GM23338 (cell line): Measurements from ENCODE around the gene CNNM2. TPM values are rescaled to one million over a fixed set of nuclear protein-coding genes. Genes with fewer than 3 reads are reported as not detected.

ENCODE experiments used
- ATAC-seq: fragments of 200-7000 bp; cut with Tn5 transposase; 3 replicates; pipeline ENCODE4 v1.9.1; 2020
- DNase-seq: peaks from one replicate; pipeline ENCODE4 v3.0.0-alpha.2; 2015; ENCODE audit warnings: low spot score
- H2AFZ ChIP-seq: fragments of 200-600 bp; sonication (generic); 2 replicates; pipeline ENCODE4 v1.8.0; 2016; ENCODE audit warnings: antibody characterized with exemption, mild to moderate bottlenecking, moderate library complexity
- H3F3A ChIP-seq: fragments of 200-600 bp; sonication (generic); replicated peaks from 2 replicates; pipeline ENCODE4 v1.8.0; 2017; ENCODE audit warnings: antibody characterized with exemption, mixed run types, low read depth
- H3K27ac ChIP-seq: fragments of 200-600 bp; sonication (generic); 2 replicates; pipeline ENCODE4 v1.6.1; 2016; ENCODE audit warnings: low read depth
- H3K27me3 ChIP-seq: fragments of 200-600 bp; sonication (generic); 2 replicates; pipeline ENCODE4 v1.8.0; 2016; ENCODE audit warnings: mild to moderate bottlenecking, mixed run types, moderate library complexity; ENCODE audit not compliant: insufficient read depth
- H3K36me3 ChIP-seq: fragments of 200-600 bp; sonication (generic); 2 replicates; pipeline ENCODE4 v1.8.0; 2016; ENCODE audit warnings: mild to moderate bottlenecking; ENCODE audit not compliant: insufficient read depth
- H3K4me1 ChIP-seq: fragments of 200-600 bp; sonication (generic); 2 replicates; pipeline ENCODE4 v1.8.0; 2016; ENCODE audit warnings: mild to moderate bottlenecking, moderate library complexity; ENCODE audit not compliant: insufficient read depth
- H3K4me2 ChIP-seq: fragments of 200-600 bp; sonication (generic); 2 replicates; pipeline ENCODE4 v1.7.1; 2017; ENCODE audit warnings: mixed run types
- H3K4me3 ChIP-seq: fragments of 200-600 bp; sonication (generic); 2 replicates; pipeline ENCODE4 v1.6.1; 2016; ENCODE audit warnings: mixed run types
- H3K79me2 ChIP-seq: fragments of 200-600 bp; sonication (generic); replicated peaks from 2 replicates; pipeline ENCODE4 v1.8.0; 2017; ENCODE audit warnings: mild to moderate bottlenecking; ENCODE audit not compliant: insufficient read depth
- H3K9me2 ChIP-seq: fragments of 200-600 bp; sonication (generic); 2 replicates; pipeline ENCODE4 v1.8.0; 2017; ENCODE audit not compliant: insufficient read depth
- H4K20me1 ChIP-seq: fragments of 200-600 bp; sonication (generic); replicated peaks from 2 replicates; pipeline ENCODE4 v1.8.0; 2017; ENCODE audit warnings: mild to moderate bottlenecking; ENCODE audit not compliant: insufficient read depth
- H3K27ac Mint-ChIP-seq: 2 replicates; pipeline ENCODE4 v1.8.0; 2020; ENCODE audit warnings: inconsistent platforms, mild to moderate bottlenecking, moderate library complexity, mixed read lengths
- H3K27me3 Mint-ChIP-seq: 3 replicates; pipeline ENCODE4 v1.8.0; 2022; ENCODE audit warnings: low read depth, mild to moderate bottlenecking, moderate library complexity, mixed read lengths, inconsistent platforms; ENCODE audit not compliant: insufficient read depth, poor library complexity
- H3K36me3 Mint-ChIP-seq: 3 replicates; pipeline ENCODE4 v1.8.0; 2021; ENCODE audit warnings: low read depth, mild to moderate bottlenecking, inconsistent platforms, moderate library complexity, mixed read lengths
- H3K4me1 Mint-ChIP-seq: 3 replicates; pipeline ENCODE4 v1.8.0; 2020; ENCODE audit warnings: mild to moderate bottlenecking, inconsistent platforms, mixed read lengths
- H3K4me3 Mint-ChIP-seq: 3 replicates; pipeline ENCODE4 v1.8.0; 2021; ENCODE audit warnings: moderate library complexity, mild to moderate bottlenecking, inconsistent platforms, mixed read lengths
- H3K9me3 Mint-ChIP-seq: 3 replicates; pipeline ENCODE4 v1.8.0; 2020; ENCODE audit warnings: moderate library complexity, mild to moderate bottlenecking, inconsistent platforms, mixed read lengths
- CTCF ChIP-seq, 2 experiments: fragments of 200-600 bp in 1 of 2; sonication (generic) in 1 of 2; conservative IDR thresholded peaks; 2 replicates each; pipeline versions ENCODE4 v1.5.1 to v1.6.1; 2016 to 2017; ENCODE audit warnings: antibody characterized with exemption in 2 of 2, low read depth in 2 of 2, mild to moderate bottlenecking in 2 of 2, moderate library complexity in 1 of 2
- ETS1 ChIP-seq: IDR thresholded peaks from 2 replicates; pipeline ENCODE4 v1.6.1; 2016; ENCODE audit warnings: antibody characterized with exemption
- EZH2 ChIP-seq: fragments of 200-600 bp; sonication (generic); IDR thresholded peaks from one replicate; pipeline ENCODE4 v1.8.0; 2017; ENCODE audit warnings: antibody characterized with exemption, mild to moderate bottlenecking, low read depth; ENCODE audit not compliant: unreplicated experiment
- EZH2phosphoT487 ChIP-seq: fragments of 200-600 bp; sonication (generic); IDR thresholded peaks from one replicate; pipeline ENCODE4 v1.8.1; 2018; ENCODE audit warnings: antibody characterized with exemption; ENCODE audit not compliant: unreplicated experiment
- JUNB ChIP-seq: IDR thresholded peaks from one replicate; pipeline ENCODE4 v1.6.1; 2016; ENCODE audit warnings: antibody characterized with exemption; ENCODE audit not compliant: unreplicated experiment
- NANOG ChIP-seq: IDR thresholded peaks from 2 replicates; pipeline ENCODE4 v1.6.1; 2016; ENCODE audit warnings: antibody characterized with exemption, borderline replicate concordance
- REST ChIP-seq: IDR thresholded peaks from one replicate; pipeline ENCODE4 v1.6.1; 2018; ENCODE audit warnings: antibody characterized with exemption; ENCODE audit not compliant: unreplicated experiment
- ZNF114 ChIP-seq: fragments of 250-450 bp; sonication (Bioruptor Pico); IDR thresholded peaks from 2 replicates; pipeline ENCODE4 v1.5.0; 2020; ENCODE audit warnings: mild to moderate bottlenecking, moderate library complexity
- ZNF331 ChIP-seq: fragments of 250-450 bp; sonication (Bioruptor Pico); IDR thresholded peaks from 2 replicates; pipeline ENCODE4 v1.5.0; 2020; ENCODE audit warnings: low read depth, mild to moderate bottlenecking, moderate library complexity
- polyA plus RNA-seq: library from polyadenylated mRNA; unstranded; fragments of >200 nt; fragmentation: Nextera tagmentation; extraction: Ambion mirVana; gene quantifications from 2 replicates; pipeline ENCODE4 v1.2.1, GENCODE V29; 2016
- total RNA-seq: library from RNA; depleted of rRNA; stranded (reverse); fragments of >200 nt; shearing (Covaris generic); gene quantifications from 2 replicates; pipeline ENCODE4 v1.2.3, GENCODE V29; 2014

CNNM2 gene
- total and polyA plus RNA-seq, 2 experiments from 2014 or later, result 4.5 to 31.3 TPM

- Histone ChIP-seq H3K36me3 (no peaks in the 10 kb centered on the region), H3F3A (no peaks in the 10 kb centered on the region), H3K4me3 (no peak overlapping the region), H4K20me1 (peaks cover 16% of the 10 kb centered on the region), H3K9me2 (no peaks in the 10 kb centered on the region), H3K27ac (no peak overlapping the region), H2AFZ (no peak overlapping the region), H3K27me3 (no peaks in the 10 kb centered on the region), H3K79me2 (peaks cover 3% of the 10 kb centered on the region; the same call in 1 of the 2 replicates), H3K4me1 (peaks cover 14% of the 10 kb centered on the region), H3K4me2 (no peak overlapping the region)
- H3K27me3 Mint-ChIP-seq, result no peaks in the 10 kb centered on the region
- no peak overlapping the region for H3K4me3 Mint-ChIP-seq
- TF ChIP-seq ZNF331 (CRISPR knock-in tag) (no peak), CTCF (conservative IDR thresholded peaks at IDR 0.05; ENCODE audit: low read depth in 2 of 2) (no peak), REST (no peak), ETS1 (no peak)
- H3K4me1 Mint-ChIP-seq, result peaks cover 14% of the 10 kb centered on the region; the same call in 2 of the 3 replicates
- ATAC-seq, result no peak
- no peak overlapping the region for H3K27ac Mint-ChIP-seq
- no peak for DNase-seq
- no peaks in the 10 kb centered on the region for H3K9me3 Mint-ChIP-seq
- H3K36me3 Mint-ChIP-seq, result no peaks in the 10 kb centered on the region
Measured at GRCh38 chr10:102948786-102949185, 30.7 kb downstream of the CNNM2 start.

- Mint-ChIP-seq H3K4me3 (no peak overlapping the region), H3K36me3 (peaks cover 4% of the 10 kb centered on the region; the same call in 2 of the 3 replicates), H3K9me3 (no peaks in the 10 kb centered on the region), H3K4me1 (peaks cover 14% of the 10 kb centered on the region; the same call in 2 of the 3 replicates), H3K27me3 (no peaks in the 10 kb centered on the region), H3K27ac (no peak overlapping the region)
- H3K4me1 ChIP-seq, result peaks cover 14% of the 10 kb centered on the region
- H2AFZ ChIP-seq, result no peak overlapping the region
- H3K36me3 ChIP-seq, result no peaks in the 10 kb centered on the region
- H3K27ac ChIP-seq, result no peak overlapping the region
- H4K20me1 ChIP-seq, result peaks cover 16% of the 10 kb centered on the region
- H3F3A ChIP-seq, result no peaks in the 10 kb centered on the region
- no peak overlapping the region for H3K4me3 ChIP-seq
- H3K9me2 ChIP-seq, result no peaks in the 10 kb centered on the region
- DNase-seq (no peak), ATAC-seq (no peak)
- no peak overlapping the region for H3K4me2 ChIP-seq
- H3K27me3 ChIP-seq, result no peaks in the 10 kb centered on the region
- peaks cover 3% of the 10 kb centered on the region; the same call in 1 of the 2 replicates for H3K79me2 ChIP-seq
- TF ChIP-seq NANOG (no peak), ZNF114 (CRISPR knock-in tag) (no peak), EZH2phosphoT487 (no peak), ETS1 (no peak), JUNB (no peak), CTCF (conservative IDR thresholded peaks at IDR 0.05; ENCODE audit: low read depth in 2 of 2) (no peak), EZH2 (no peak)
Measured at GRCh38 chr10:102949916-102950315, 31.8 kb downstream of the CNNM2 start.
